ENCODE data around the gene SPNS2. TPM values are rescaled to one million over a fixed set of nuclear protein-coding genes. Genes with fewer than 3 reads are reported as not detected.

Gene SPNS2
- total and polyA plus RNA-seq, 2 of the 8 experiments (the other 6 are each of a cell fraction or from before 2014, with no cell fraction given): 1.2 to 1.5 TPM

GRCh38 chr17:4588391-4588790 lies 89.7 kb downstream of the SPNS2 start:
- no peaks in the 10 kb centered on the region for H3K36me3 ChIP-seq (ENCODE audit: control insufficient read depth in 2 of 4, insufficient read depth in 4 of 4, low read length in 3 of 4)
- no peaks in the 10 kb centered on the region for H3K79me2 ChIP-seq (ENCODE audit: control insufficient read depth in 1 of 2, insufficient read depth in 2 of 2, low read length in 2 of 2)
- H3K4ac ChIP-seq (replicated peaks; ENCODE audit: insufficient read length, low read depth, low read length): no peak overlapping the region
- H2AK5ac ChIP-seq (ENCODE audit: low read depth, low read length): no peak overlapping the region
- no peak overlapping the region for H2BK20ac ChIP-seq (ENCODE audit: low read length)
- no peak overlapping the region for H2AFZ ChIP-seq (ENCODE audit: low read length)
- H3K27ac ChIP-seq (ENCODE audit: low read depth, low read length): no peak overlapping the region
- H2BK5ac ChIP-seq (ENCODE audit: low read depth, low read length): no peak overlapping the region
- POLR2A ChIA-PET (ENCODE audit: partially characterized antibody): interaction anchor here (1.0 to 1.2 kb wide), 3 partner anchors 9 to 41 kb away, joined by 3 read pairs; no protein-coding TSS in a partner anchor
- FAIRE-seq: no peak
- no peak overlapping the region for H3K14ac ChIP-seq (ENCODE audit: insufficient read length)
- CTCF ChIA-PET (ENCODE audit: partially characterized antibody): interaction anchor here (0.7 to 4.2 kb wide), 5 partner anchors 9 to 37 kb away, joined by 3 to 39 read pairs (median 4); no protein-coding TSS in a partner anchor
- H3K9ac ChIP-seq (replicated peaks in 1 of 4; ENCODE audit: extremely low read depth in 1 of 4, low read depth in 3 of 4, low read length in 3 of 4): no peak overlapping the region
- peaks cover 0 to 1% of the 10 kb centered on the region in 2 experiments for H4K20me1 ChIP-seq (replicated peaks in 1 of 2; ENCODE audit: control insufficient read depth in 1 of 2, insufficient read depth in 2 of 2, low read length in 2 of 2)
- H4K91ac ChIP-seq (replicated peaks; ENCODE audit: insufficient read length, low read length): no peak overlapping the region
- no peak overlapping the region for H3K23ac ChIP-seq (ENCODE audit: insufficient read length)
- 85% methylated on average over 11 of the region's 11 CpGs; no CpG with 5 or more reads in 1 of the 2 experiments for WGBS, 2 experiments (ENCODE audit: extremely low coverage in 1 of 2, insufficient coverage in 1 of 2, insufficient read length in 1 of 2, insufficient replicate concordance in 2 of 2, low coverage in 1 of 2, low lambda C conversion rate in 2 of 2, missing lambda C conversion rate in 1 of 2)
- H4K5ac ChIP-seq (ENCODE audit: insufficient read length, low read depth, low read length): no peak overlapping the region
- peaks cover 0 to 13% (median 8%) of the 10 kb centered on the region in 4 experiments; a peak in 6 of 7 replicates for H3K4me1 ChIP-seq (replicated peaks in 1 of 4; ENCODE audit: control insufficient read depth in 3 of 4, insufficient read depth in 4 of 4, low read length in 3 of 4)
- no peaks in the 10 kb centered on the region for H3K79me1 ChIP-seq (ENCODE audit: low read depth, low read length)
- H3K27me3 ChIP-seq (replicated peaks in 1 of 4; ENCODE audit: control insufficient read depth in 3 of 4, extremely low read depth in 1 of 4, insufficient read depth in 3 of 4, low read length in 3 of 4): peaks cover 8 to 35% (median 30%) of the 10 kb centered on the region in 4 experiments
- H2BK15ac ChIP-seq (ENCODE audit: low read length): no peak overlapping the region
- H3K23me2 ChIP-seq (ENCODE audit: low read depth, low read length): peaks cover 10% of the 10 kb centered on the region; the same call in 1 of the 2 replicates
- H2BK12ac ChIP-seq (ENCODE audit: low read depth, low read length): no peak overlapping the region
- H4K8ac ChIP-seq (ENCODE audit: extremely low read depth, insufficient read depth, low read length): no peak overlapping the region
- H3K4me3 ChIP-seq (ENCODE audit: extremely low read depth in 1 of 4, insufficient read depth in 2 of 4, low read depth in 3 of 4, low read length in 4 of 4): no peak overlapping the region
- no peak for DNase-seq (ENCODE audit: low read depth in 1 of 2, low spot score in 2 of 2)
- no peak overlapping the region for H3K56ac ChIP-seq (replicated peaks; ENCODE audit: insufficient read length, low read depth, low read length)
- H3K4me2 ChIP-seq (ENCODE audit: insufficient read depth in 1 of 2, low read depth in 2 of 2, low read length in 2 of 2): no peak overlapping the region
- H2BK120ac ChIP-seq (replicated peaks; ENCODE audit: low read depth, low read length): no peak overlapping the region
- no peak overlapping the region for H3K18ac ChIP-seq (ENCODE audit: extremely low read depth, low read length)
- H3K9me3 ChIP-seq (ENCODE audit: insufficient read depth in 2 of 2, low read depth in 1 of 2, low read length in 1 of 2): no peaks in the 10 kb centered on the region
- TF ChIP-seq CTCF (IDR thresholded peaks at IDR 0.05; ENCODE audit: control extremely low read depth in 1 of 3, insufficient read depth in 1 of 3, low read depth in 1 of 3, low read length in 3 of 3): no peak
- TF ChIP-seq EGR1 (IDR thresholded peaks at IDR 0.05; ENCODE audit: borderline replicate concordance, low read depth, low read length): no peak
- no peak for TF ChIP-seq ZNF274 (IDR thresholded peaks at IDR 0.05; ENCODE audit: borderline replicate concordance, extremely low read depth, low read length)
- TF ChIP-seq SIRT6 (IDR thresholded peaks at IDR 0.05; ENCODE audit: low read length): no peak
- TF ChIP-seq KDM4A (IDR thresholded peaks at IDR 0.05; ENCODE audit: low read depth, low read length, severe bottlenecking): no peak
- no peak for TF ChIP-seq ASH2L (IDR thresholded peaks at IDR 0.05; ENCODE audit: low read length)
- no peak for TF ChIP-seq CTBP2 (IDR thresholded peaks at IDR 0.05; ENCODE audit: borderline replicate concordance, insufficient read depth, insufficient read length, low read length)
